H1 (cell line): ENCODE data around the gene WBP1.

ENCODE experiments used
- CEBPB ChIP-seq: IDR thresholded peaks from 2 replicates; pipeline ENCODE4 v1.6.1; 2012; ENCODE audit warnings: low read depth, low read length
- HDAC2 ChIP-seq, 2 experiments: fragments of 300-600 bp in 1 of 2; sonication (generic) in 1 of 2; IDR thresholded peaks; 2 replicates each; pipeline ENCODE4 v1.6.1; 2011 to 2012; ENCODE audit warnings: low read depth in 2 of 2, low read length in 2 of 2, mild to moderate bottlenecking in 2 of 2, moderate library complexity in 2 of 2, borderline replicate concordance in 1 of 2, inconsistent platforms in 1 of 2
- POLR2A ChIP-seq, 2 experiments: IDR thresholded peaks; 1 replicate in 1 of 2; 2 replicates in 1 of 2; pipeline ENCODE4 v1.6.1; 2011; ENCODE audit warnings: low read depth in 2 of 2, low read length in 2 of 2, mild to moderate bottlenecking in 2 of 2; ENCODE audit errors: control extremely low read depth in 1 of 2
- RFX5 ChIP-seq: IDR thresholded peaks from 2 replicates; pipeline ENCODE4 v1.6.1; 2011; ENCODE audit warnings: low read depth, low read length, improper control_type of control experiment, borderline replicate concordance
- TF ChIP-seq, protein P1 (sequence below), 3 experiments: IDR thresholded peaks; 1 replicate in 2 of 3; 2 replicates in 1 of 3; pipeline versions ENCODE4 v1.5.1 to v1.6.1; 2011; ENCODE audit warnings: low read length in 3 of 3, mild to moderate bottlenecking in 3 of 3, inconsistent platforms in 2 of 3, low read depth in 1 of 3, moderate library complexity in 1 of 3; ENCODE audit not compliant: insufficient read depth in 1 of 3; ENCODE audit errors: control extremely low read depth in 1 of 3

DNA sequence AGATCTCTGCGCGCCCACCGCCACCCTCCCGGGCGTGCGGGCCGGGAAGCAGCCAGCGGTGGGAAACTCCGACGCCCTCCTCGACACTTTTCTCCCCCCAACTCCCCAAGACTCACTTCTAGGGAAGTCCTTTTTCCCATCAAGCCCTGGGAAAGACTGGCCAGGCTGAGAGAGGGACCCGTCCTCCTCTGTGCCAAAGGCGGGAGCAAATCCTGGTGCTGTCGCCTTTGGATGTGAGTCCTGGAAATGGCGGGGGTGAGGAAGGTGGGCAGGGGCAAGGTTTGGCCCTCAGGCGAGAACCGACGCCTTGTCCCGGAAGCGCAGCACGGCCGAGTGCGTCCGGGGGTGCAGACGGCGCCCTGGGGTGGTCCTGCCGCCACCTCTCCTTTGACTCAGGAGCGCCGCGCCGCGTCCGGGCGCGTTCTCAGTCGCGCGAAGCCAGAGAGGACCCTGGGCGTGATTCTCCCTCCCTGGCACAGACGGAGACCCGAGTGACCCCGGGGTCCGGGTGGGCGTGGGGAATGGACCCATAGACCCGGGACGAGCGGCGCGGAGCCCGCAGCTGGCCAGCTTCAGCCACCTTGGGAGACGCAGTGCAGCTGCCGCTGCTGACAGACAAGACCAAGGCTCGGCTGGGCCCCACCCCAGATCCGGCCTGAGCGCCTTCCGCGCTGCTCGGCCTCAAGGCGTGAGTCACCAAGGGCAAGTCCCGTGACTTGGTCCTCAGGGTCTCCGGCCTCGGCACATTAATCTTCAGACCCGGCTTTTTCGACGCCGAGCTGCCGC is 44.7 kb downstream of the WBP1 start:
- no peak for TF ChIP-seq POLR2A (IDR thresholded peaks at IDR 0.05; ENCODE audit: control extremely low read depth in 1 of 2, low read depth in 2 of 2, low read length in 2 of 2)
- peak in 1 of 2 experiments; percentile 46; a peak in 1 of 4 replicates for TF ChIP-seq HDAC2 (IDR thresholded peaks at IDR 0.05; ENCODE audit: borderline replicate concordance in 1 of 2, low read depth in 2 of 2, low read length in 2 of 2)
- TF ChIP-seq, protein P1, sequence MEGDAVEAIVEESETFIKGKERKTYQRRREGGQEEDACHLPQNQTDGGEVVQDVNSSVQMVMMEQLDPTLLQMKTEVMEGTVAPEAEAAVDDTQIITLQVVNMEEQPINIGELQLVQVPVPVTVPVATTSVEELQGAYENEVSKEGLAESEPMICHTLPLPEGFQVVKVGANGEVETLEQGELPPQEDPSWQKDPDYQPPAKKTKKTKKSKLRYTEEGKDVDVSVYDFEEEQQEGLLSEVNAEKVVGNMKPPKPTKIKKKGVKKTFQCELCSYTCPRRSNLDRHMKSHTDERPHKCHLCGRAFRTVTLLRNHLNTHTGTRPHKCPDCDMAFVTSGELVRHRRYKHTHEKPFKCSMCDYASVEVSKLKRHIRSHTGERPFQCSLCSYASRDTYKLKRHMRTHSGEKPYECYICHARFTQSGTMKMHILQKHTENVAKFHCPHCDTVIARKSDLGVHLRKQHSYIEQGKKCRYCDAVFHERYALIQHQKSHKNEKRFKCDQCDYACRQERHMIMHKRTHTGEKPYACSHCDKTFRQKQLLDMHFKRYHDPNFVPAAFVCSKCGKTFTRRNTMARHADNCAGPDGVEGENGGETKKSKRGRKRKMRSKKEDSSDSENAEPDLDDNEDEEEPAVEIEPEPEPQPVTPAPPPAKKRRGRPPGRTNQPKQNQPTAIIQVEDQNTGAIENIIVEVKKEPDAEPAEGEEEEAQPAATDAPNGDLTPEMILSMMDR (IDR thresholded peaks at IDR 0.05; ENCODE audit: control extremely low read depth in 1 of 3, insufficient read depth in 1 of 3, low read depth in 1 of 3, low read length in 3 of 3): peak in 1 of 3 experiments; percentile 14; a peak in 2 of 4 replicates
- no peak for TF ChIP-seq CEBPB
- no peak for TF ChIP-seq RFX5
